SK-N-SH (cell line): Measurements from ENCODE around the gene CERS6. TPM values are rescaled to one million over a fixed set of nuclear protein-coding genes. Genes with fewer than 3 reads are reported as not detected.

Experiments
- CTCF ChIA-PET: fragments of 300-600, 350-600 bp; formaldehyde crosslinking; extraction: SDS; loops from one replicate; lab custom pipeline; 2021; lab: Yijun Ruan, JAX
- POLR2A ChIA-PET: fragments of 350-600 bp; sonication (Branson Sonifier 250); formaldehyde crosslinking; extraction: SDS; loops from one replicate; lab custom pipeline; 2020; ENCODE audit warnings: antibody characterized with exemption, inconsistent platforms; lab: Yijun Ruan, JAX
- DNase-seq: peaks from one replicate; pipeline ENCODE4 v3.0.0; 2012
- H2AFZ ChIP-seq: fragments of 200-600 bp; sonication (generic); 2 replicates; pipeline ENCODE4 v1.8.1; 2016; ENCODE audit warnings: antibody characterized with exemption, mild to moderate bottlenecking, low read depth
- H3F3A ChIP-seq: fragments of 200-600 bp; sonication (generic); replicated peaks from 2 replicates; pipeline ENCODE3; 2016; ENCODE audit warnings: antibody characterized with exemption, mild to moderate bottlenecking; ENCODE audit not compliant: insufficient read depth
- H3K27ac ChIP-seq, 2 experiments: fragments of 200-500 bp in 1 of 2; fragments of 200-600 bp in 1 of 2; sonication (Bioruptor generic) in 1 of 2; sonication (generic), shearing (Covaris generic) in 1 of 2; 2 replicates each; pipeline versions ENCODE4 v1.5.1 to v1.6.1; 2014 to 2016; ENCODE audit warnings: low read depth in 2 of 2, inconsistent platforms in 1 of 2, low read length in 1 of 2, mild to moderate bottlenecking in 1 of 2, mixed read lengths in 1 of 2
- H3K27me3 ChIP-seq: fragments of 200-600 bp; sonication (generic), shearing (Covaris generic); 2 replicates; pipeline ENCODE4 v1.6.1; 2016; ENCODE audit warnings: mixed run types; ENCODE audit not compliant: insufficient read depth
- H3K36me3 ChIP-seq, 2 experiments: fragments of 200-500 bp in 1 of 2; fragments of 200-600 bp in 1 of 2; sonication (Bioruptor generic) in 1 of 2; sonication (generic) in 1 of 2; replicated peaks in 1 of 2; 2 replicates each; pipeline versions ENCODE3 to v1.5.1; 2014 to 2016; ENCODE audit warnings: low read length in 1 of 2, mild to moderate bottlenecking in 1 of 2; ENCODE audit not compliant: insufficient read depth in 2 of 2, control insufficient read depth in 1 of 2
- H3K4me1 ChIP-seq, 2 experiments: fragments of 200-500 bp in 1 of 2; fragments of 200-600 bp in 1 of 2; sonication (Bioruptor generic) in 1 of 2; sonication (generic), shearing (Covaris generic) in 1 of 2; 2 replicates each; pipeline versions ENCODE4 v1.5.1 to v1.6.1; 2014 to 2016; ENCODE audit warnings: low read depth in 1 of 2, low read length in 1 of 2, mixed run types in 1 of 2; ENCODE audit not compliant: insufficient read depth in 2 of 2, control insufficient read depth in 1 of 2
- H3K4me2 ChIP-seq: fragments of 200-600 bp; sonication (generic), shearing (Covaris generic); 2 replicates; pipeline ENCODE4 v1.6.1; 2017; ENCODE audit warnings: mixed run types
- H3K4me3 ChIP-seq, 2 experiments: fragments of 200-500 bp in 1 of 2; fragments of 200-600 bp in 1 of 2; sonication (Bioruptor generic) in 1 of 2; sonication (generic), shearing (Covaris generic) in 1 of 2; 2 replicates each; pipeline versions ENCODE4 v1.5.1 to v1.8.1; 2014 to 2016; ENCODE audit warnings: low read depth in 2 of 2, inconsistent platforms in 1 of 2, low read length in 1 of 2, mild to moderate bottlenecking in 1 of 2, mixed read lengths in 1 of 2, moderate library complexity in 1 of 2
- H3K79me2 ChIP-seq: fragments of 200-600 bp; sonication (generic); 2 replicates; pipeline ENCODE4 v1.8.1; 2017; ENCODE audit warnings: mild to moderate bottlenecking; ENCODE audit not compliant: insufficient read depth
- H3K9ac ChIP-seq: fragments of 200-600 bp; sonication (generic); 2 replicates; pipeline ENCODE4 v1.6.1; 2017; ENCODE audit warnings: mixed run types
- H3K9me2 ChIP-seq: fragments of 200-600 bp; sonication (generic); 2 replicates; pipeline ENCODE4 v1.6.1; 2017; ENCODE audit warnings: mixed run types
- H3K9me3 ChIP-seq: fragments of 200-600 bp; sonication (generic); 2 replicates; pipeline ENCODE4 v1.6.1; 2017; ENCODE audit warnings: mixed run types, mild to moderate bottlenecking, moderate library complexity
- H4K20me1 ChIP-seq: fragments of 200-600 bp; sonication (generic); 2 replicates; pipeline ENCODE4 v1.6.1; 2017; ENCODE audit warnings: mild to moderate bottlenecking, mixed run types; ENCODE audit not compliant: insufficient read depth
- CHD2 ChIP-seq: fragments of 150-350 bp; IDR thresholded peaks from 2 replicates; pipeline ENCODE4 v1.6.1; 2018; ENCODE audit warnings: low read length; ENCODE audit not compliant: partially characterized antibody
- FOSL2 ChIP-seq: IDR thresholded peaks from 2 replicates; pipeline ENCODE4 v1.4.0; 2012; ENCODE audit warnings: low read depth, mild to moderate bottlenecking, moderate library complexity, borderline replicate concordance
- JUND ChIP-seq: IDR thresholded peaks from 2 replicates; pipeline ENCODE4 v1.4.0; 2012
- MEF2A ChIP-seq: IDR thresholded peaks from 2 replicates; pipeline ENCODE4 v1.4.0; 2012; ENCODE audit warnings: low read depth, borderline replicate concordance
- MXI1 ChIP-seq: IDR thresholded peaks from 2 replicates; pipeline ENCODE4 v1.6.1; 2012; ENCODE audit warnings: mild to moderate bottlenecking, low read depth, low read length, improper control_type of control experiment
- PBX3 ChIP-seq: IDR thresholded peaks from 2 replicates; pipeline ENCODE4; 2012
- RFX5 ChIP-seq: IDR thresholded peaks from 2 replicates; pipeline ENCODE4 v1.6.1; 2012; ENCODE audit warnings: mild to moderate bottlenecking, improper control_type of control experiment, low read length
- USF1 ChIP-seq: IDR thresholded peaks from 2 replicates; pipeline ENCODE4 v1.4.0; 2012; ENCODE audit warnings: low read depth, borderline replicate concordance
- USF2 ChIP-seq: fragments of 150-350 bp; IDR thresholded peaks from 2 replicates; pipeline ENCODE4 v1.6.1; 2017; ENCODE audit warnings: antibody characterized with exemption, low read length, low read depth, borderline replicate concordance
- ZBTB33 ChIP-seq: IDR thresholded peaks from 2 replicates; pipeline ENCODE4 v1.4.0; 2012; ENCODE audit warnings: low read depth, borderline replicate concordance
- WGBS: methylation state at CpG from one replicate; pipeline ENCODE4 v1.1.6; 2017; ENCODE audit warnings: low lambda C conversion rate; 5-methylcytosine and 5-hydroxymethylcytosine counted together
- polyA plus RNA-seq, 3 experiments: library from polyadenylated mRNA; depleted of rRNA; stranded (reverse); fragments of >200 nt; gene quantifications; 2 replicates each; pipeline ENCODE4 v1.2.3, GENCODE V29; 2012

The CERS6 gene
- polyA plus RNA-seq, 1 of the 3 experiments (the other 2 are of a cell fraction): 1.8 TPM

GRCh38 chr2:168712053-168712452 lies 256.0 kb downstream of the CERS6 start:
- POLR2A ChIA-PET: no interaction called here
- CTCF ChIA-PET: no interaction called here

More at GRCh38 chr2:168712053-168712452, 256.0 kb downstream of the CERS6 start:
- Histone ChIP-seq H2AFZ (no peak overlapping the region), H3K4me3 (no peak overlapping the region), H3K4me1 (peaks cover 0 to 3% of the 10 kb centered on the region in 2 experiments; a peak in 2 of 4 replicates), H3F3A (peaks cover 5% of the 10 kb centered on the region), H3K79me2 (no peaks in the 10 kb centered on the region), H3K36me3 (no peaks in the 10 kb centered on the region), H3K9me3 (no peaks in the 10 kb centered on the region), H3K27ac (no peak overlapping the region), H3K9me2 (no peaks in the 10 kb centered on the region), H4K20me1 (no peaks in the 10 kb centered on the region), H3K27me3 (no peaks in the 10 kb centered on the region), H3K9ac (no peak overlapping the region), H3K4me2 (no peak overlapping the region)
- no CpG with 5 or more reads among the region's 1 CpG for WGBS
- DNase-seq: no peak
- TF ChIP-seq JUND (no peak), USF1 (no peak), MEF2A (no peak), PBX3 (no peak), CHD2 (no peak), FOSL2 (no peak), RFX5 (no peak), MXI1 (no peak), USF2 (no peak), ZBTB33 (no peak)
